ENCODE measurements around the gene ZBTB4.

The ZBTB4 gene

GRCh38 chr17:7440113-7440833 is 39.2 kb downstream of the ZBTB4 start:
- DNase-seq (ENCODE audit: low read depth), result no peak

- DNase-seq (ENCODE audit: low read depth), result no peak
These were observed 39.8 kb downstream of the ZBTB4 start, which contains the start of gene FGF11 for GRCh38 chr17:7439462-7440112. Gene FGF11 (plus strand): TSS chr17:7439512. CDS start chr17:7439621, 109 bp downstream.

- no peak for DNase-seq (ENCODE audit: low read depth)
These were observed 40.6 kb downstream of the ZBTB4 start for GRCh38 chr17:7438656-7439460.

GRCh38 chr17:7437950-7438614 is 41.3 kb downstream of the ZBTB4 start:
- no peak for DNase-seq (ENCODE audit: low read depth)

- no peak for DNase-seq (ENCODE audit: low read depth)
These were observed 42.0 kb downstream of the ZBTB4 start for GRCh38 chr17:7437369-7437863.

- no peak for DNase-seq (ENCODE audit: low read depth)
These were observed 42.7 kb downstream of the ZBTB4 start for GRCh38 chr17:7436556-7437368.

GRCh38 chr17:7435676-7436555 is 43.5 kb downstream of the ZBTB4 start:
- no peak for DNase-seq (ENCODE audit: low read depth)

- DNase-seq (ENCODE audit: low read depth), result no peak
These were observed 47.1 kb downstream of the ZBTB4 start for GRCh38 chr17:7432296-7432695.

- no peak for DNase-seq (ENCODE audit: low read depth)
These were observed 48.2 kb downstream of the ZBTB4 start for GRCh38 chr17:7431231-7431630.

GRCh38 chr17:7429722-7430121 is 49.7 kb downstream of the ZBTB4 start:
- DNase-seq (ENCODE audit: low read depth), result no peak

- no peak for DNase-seq (ENCODE audit: low read depth)
These were observed 50.9 kb downstream of the ZBTB4 start, which contains the start of gene SPEM3 for GRCh38 chr17:7428557-7428956. Gene SPEM3 (plus strand): TSS chr17:7428857. CDS start chr17:7428903, 46 bp downstream.

GRCh38 chr17:7427549-7427948 is 51.9 kb downstream of the ZBTB4 start:
- DNase-seq (ENCODE audit: low read depth), result no peak

- DNase-seq (ENCODE audit: low read depth), result no peak
These were observed 52.4 kb downstream of the ZBTB4 start for GRCh38 chr17:7426896-7427489.

- no peak for DNase-seq (ENCODE audit: low read depth)
These were observed 53.1 kb downstream of the ZBTB4 start for GRCh38 chr17:7426203-7426863.

- DNase-seq (ENCODE audit: low read depth), result no peak
These were observed 53.7 kb downstream of the ZBTB4 start for GRCh38 chr17:7425756-7426155.

- no peak for DNase-seq (ENCODE audit: low read depth)
These were observed 54.1 kb downstream of the ZBTB4 start, which contains the start of gene SPEM2 for GRCh38 chr17:7425316-7425715. Gene SPEM2 (plus strand): TSS chr17:7425616. CDS start chr17:7425689, 73 bp downstream.

GRCh38 chr17:7423679-7424078 is 55.8 kb downstream of the ZBTB4 start:
- no peak for DNase-seq (ENCODE audit: low read depth)

GRCh38 chr17:7421186-7421585 is 58.2 kb downstream of the ZBTB4 start:
- DNase-seq (ENCODE audit: low read depth), result no peak

Data from GM04503 (cell line).